GM19438 (cell line): Measurements from ENCODE around the gene SHOX.
"Not testable (repeated sequence)": the region's sequence is repeated elsewhere in the genome, so short reads cannot be mapped to it uniquely, and the experiment has no call there.

Experiments
- ATAC-seq: cut with Tn5 transposase; IDR thresholded peaks from one replicate; pipeline ENCODE4 v1.9.1; 2021; ENCODE audit warnings: low read depth; ENCODE audit not compliant: unreplicated experiment

SHOX gene

GRCh38 chrX:630612-631496 lies at the start of gene SHOX:
TSS of gene SHOX (plus strand) at chrX:630791. CDS start at chrX:630898, 107 bp downstream.
- no peak for ATAC-seq

GRCh38 chrX:581066-581465 lies 49.5 kb upstream of the SHOX start:
- ATAC-seq = no peak

GRCh38 chrX:581720-582298 lies 48.8 kb upstream of the SHOX start:
- no peak for ATAC-seq

GRCh38 chrX:584572-584971 lies 46.0 kb upstream of the SHOX start:
- ATAC-seq = no peak

GRCh38 chrX:585115-585808 lies 45.3 kb upstream of the SHOX start:
- ATAC-seq = no peak

- no peak for ATAC-seq
Measured at GRCh38 chrX:586351-586750, 44.2 kb upstream of the SHOX start.

- ATAC-seq = not testable (repeated sequence)
Measured at GRCh38 chrX:589261-589660, 41.3 kb upstream of the SHOX start.

- ATAC-seq = no peak
Measured at GRCh38 chrX:590693-591404, 39.7 kb upstream of the SHOX start.

GRCh38 chrX:599837-600715 lies 30.5 kb upstream of the SHOX start:
- ATAC-seq = no peak

GRCh38 chrX:603029-603428 lies 27.6 kb upstream of the SHOX start:
- not testable (repeated sequence) for ATAC-seq

GRCh38 chrX:604616-605015 lies 26.0 kb upstream of the SHOX start:
- not testable (repeated sequence) for ATAC-seq

GRCh38 chrX:608088-608487 lies 22.5 kb upstream of the SHOX start:
- not testable (repeated sequence) for ATAC-seq

- no peak for ATAC-seq
Measured at GRCh38 chrX:614136-614535, 16.5 kb upstream of the SHOX start.

GRCh38 chrX:617401-617800 lies 13.2 kb upstream of the SHOX start:
- ATAC-seq = no peak

- ATAC-seq = no peak
Measured at GRCh38 chrX:617891-618290, 12.7 kb upstream of the SHOX start.

GRCh38 chrX:618304-618703 lies 12.3 kb upstream of the SHOX start:
- ATAC-seq = not testable (repeated sequence)

GRCh38 chrX:618761-619450 lies 11.7 kb upstream of the SHOX start:
- no peak for ATAC-seq

- no peak for ATAC-seq
Measured at GRCh38 chrX:619451-619811, 11.2 kb upstream of the SHOX start.

- ATAC-seq = no peak
Measured at GRCh38 chrX:619812-620531, 10.6 kb upstream of the SHOX start.
